Activated CD4-positive, alpha-beta T cell treated with anti-CD3 and anti-CD28 coated beads for 24 hours (primary cell): ENCODE measurements around the gene FOXS1.
"Not testable (repeated sequence)": the region's sequence is repeated elsewhere in the genome, so short reads cannot be mapped to it uniquely, and the experiment has no call there.

Experiments used
- DNase-seq, 2 donors: peaks; one replicate each; pipeline ENCODE4 v3.0.0-alpha.2; 2020; ENCODE audit warnings: low read depth in 2 of 2

The FOXS1 gene

GRCh38 chr20:31839782-31840487, 5.5 kb downstream of the FOXS1 start:
- DNase-seq, result no peak

GRCh38 chr20:31838646-31839292, 6.6 kb downstream of the FOXS1 start:
- DNase-seq, result no peak

- no peak for DNase-seq
These were observed 7.5 kb downstream of the FOXS1 start for GRCh38 chr20:31837896-31838397.

- no peak for DNase-seq
These were observed 8.4 kb downstream of the FOXS1 start for GRCh38 chr20:31836853-31837608.

DNA sequence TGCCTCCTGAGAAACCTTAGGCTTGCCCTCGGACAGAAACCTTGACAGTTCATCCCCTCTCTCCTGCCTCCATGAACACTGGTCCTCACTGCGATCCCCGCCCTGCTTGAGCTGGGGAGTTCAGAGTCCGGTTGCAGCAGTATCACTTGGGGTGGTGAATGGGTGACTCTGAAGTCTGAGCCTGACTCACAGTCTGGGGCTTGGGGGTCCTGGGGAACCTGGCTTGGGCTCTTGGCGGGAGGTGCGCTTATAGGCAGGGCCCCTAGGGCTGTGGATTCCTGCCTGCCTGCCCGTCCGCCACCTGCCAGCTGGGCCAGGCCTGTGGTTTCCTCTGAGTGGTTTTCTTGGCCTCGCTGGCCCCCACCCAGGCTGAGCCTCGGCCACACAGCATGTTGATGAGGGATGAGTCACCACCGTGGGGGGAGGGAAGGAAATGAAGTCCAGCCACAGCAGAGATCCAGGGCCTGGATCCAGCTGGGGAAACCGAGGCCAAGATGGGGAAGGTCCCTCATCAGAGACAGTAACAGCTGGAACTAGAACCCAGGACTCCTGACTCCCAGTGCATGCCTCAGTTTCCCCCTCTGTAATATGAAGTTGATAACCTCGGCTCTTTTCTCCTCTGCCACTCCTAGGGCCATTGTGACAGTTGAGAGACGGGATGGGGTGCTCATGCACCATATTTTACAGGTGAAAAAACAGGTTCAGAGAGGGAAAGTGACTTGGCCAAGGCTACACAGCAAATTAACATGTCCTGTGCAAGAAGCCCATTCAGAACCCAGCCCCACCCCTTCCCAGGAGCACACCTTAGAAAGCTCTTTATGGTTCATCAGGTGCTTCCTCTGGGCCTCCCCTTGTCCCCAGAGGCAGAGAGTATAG, 9.2 kb downstream of the FOXS1 start:
- no peak for DNase-seq

GRCh38 chr20:31835554-31835953, 9.8 kb downstream of the FOXS1 start:
- DNase-seq, result no peak

DNA sequence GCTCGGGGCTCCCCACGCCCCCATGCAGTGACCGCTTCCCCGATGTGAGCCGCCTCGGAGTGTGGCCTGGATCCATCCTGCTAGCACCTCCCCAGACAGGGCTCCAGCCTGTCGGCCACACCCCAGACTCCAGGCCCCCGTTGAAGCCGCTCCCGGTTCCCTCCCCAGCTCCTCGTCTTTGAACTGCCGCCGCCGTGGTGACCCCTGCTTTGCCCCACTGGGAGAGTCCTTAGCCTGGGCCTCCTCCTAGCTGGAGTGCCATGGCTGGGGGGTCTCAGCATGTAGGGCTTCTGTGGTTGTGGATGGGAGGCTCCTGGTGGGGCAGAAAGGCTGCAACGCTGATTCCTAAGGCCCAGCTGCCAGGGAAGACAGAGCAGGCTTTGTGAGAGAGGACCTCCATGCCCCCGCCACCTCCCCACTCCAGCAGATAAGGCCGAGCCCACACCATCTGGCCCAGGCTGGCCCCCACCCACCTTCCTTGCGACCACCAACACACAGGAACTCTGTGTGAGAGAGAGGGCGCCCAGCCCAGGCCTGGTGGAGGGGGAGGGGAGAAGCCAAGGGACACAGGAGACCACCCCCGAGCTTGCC, 11.4 kb downstream of the FOXS1 start:
- DNase-seq, result no peak

DNA sequence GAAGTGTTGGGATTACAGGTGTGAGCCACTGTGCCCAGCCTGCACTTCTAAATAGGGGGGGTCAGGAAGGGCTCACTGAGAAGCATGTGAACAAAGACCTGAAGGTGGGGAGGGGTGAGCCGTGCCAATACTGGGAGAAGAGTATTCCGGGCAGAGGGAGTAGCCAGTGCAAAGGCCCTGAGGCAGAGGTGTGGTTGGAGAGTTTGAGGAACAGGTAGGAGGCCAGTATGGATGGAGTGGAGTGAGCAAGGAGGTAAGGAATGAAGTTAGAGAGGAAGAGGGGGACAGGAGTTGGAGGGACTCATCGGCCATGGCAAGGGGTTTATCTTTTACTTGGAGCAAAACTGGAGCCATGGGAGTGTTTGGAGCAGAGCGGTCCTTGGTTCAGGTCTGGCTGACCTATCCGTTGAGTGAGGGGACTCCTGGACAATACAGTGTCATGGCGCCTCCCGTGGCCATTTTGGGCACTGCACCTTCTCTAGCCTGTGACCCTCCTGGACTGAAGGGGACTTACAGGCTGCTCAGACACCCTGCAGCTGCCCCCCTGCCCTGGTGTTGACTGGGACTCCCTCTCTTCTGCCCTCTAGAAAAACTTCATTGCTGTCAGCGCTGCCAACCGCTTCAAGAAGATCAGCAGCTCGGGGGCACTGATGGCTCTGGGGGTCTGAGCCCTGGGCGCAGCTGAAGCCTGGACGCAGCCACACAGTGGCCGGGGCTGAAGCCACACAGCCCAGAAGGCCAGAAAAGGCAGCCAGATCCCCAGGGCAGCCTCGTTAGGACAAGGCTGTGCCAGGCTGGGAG, 12.1 kb downstream of the FOXS1 start:
- DNase-seq, result peak; percentile 42 to 54

DNA sequence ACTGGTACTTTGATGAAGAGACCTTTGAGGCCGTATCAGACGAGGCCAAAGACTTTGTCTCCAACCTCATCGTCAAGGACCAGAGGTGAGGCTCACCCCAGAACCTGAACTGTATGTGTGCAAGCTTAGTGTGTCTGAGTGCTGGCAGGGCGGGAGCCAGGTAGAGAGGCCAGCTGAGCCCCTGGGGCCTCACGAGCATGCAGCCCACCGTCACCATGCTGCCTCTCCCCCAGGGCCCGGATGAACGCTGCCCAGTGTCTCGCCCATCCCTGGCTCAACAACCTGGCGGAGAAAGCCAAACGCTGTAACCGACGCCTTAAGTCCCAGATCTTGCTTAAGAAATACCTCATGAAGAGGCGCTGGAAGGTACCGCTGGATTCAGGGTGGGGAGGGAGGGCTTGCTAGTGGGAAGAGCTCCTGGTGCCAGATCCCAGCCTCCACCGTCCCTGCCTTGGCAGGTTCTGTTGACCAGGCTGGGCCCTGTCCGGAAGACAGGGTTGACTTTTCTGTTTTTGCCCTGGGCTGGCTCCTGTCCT, 13.6 kb downstream of the FOXS1 start:
- no peak for DNase-seq

DNA sequence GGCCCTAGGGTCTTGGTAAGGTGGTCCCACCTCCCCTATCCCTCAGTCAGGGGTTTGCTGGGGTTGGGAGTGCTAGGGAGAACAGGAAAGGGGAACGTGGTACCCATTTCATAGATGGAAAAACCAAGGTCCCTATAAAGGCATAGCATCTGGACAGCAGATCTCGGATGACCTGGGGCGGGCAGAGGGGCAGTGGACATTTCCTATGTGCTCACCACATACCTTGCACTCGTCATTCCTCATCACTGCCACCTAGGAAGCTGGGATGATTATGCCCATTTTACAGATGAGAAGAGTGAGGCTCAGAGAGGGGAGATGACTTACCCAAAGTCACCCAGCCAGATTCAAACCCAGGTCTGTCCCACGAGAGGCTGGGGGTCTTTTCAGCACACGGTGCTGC, 14.2 kb downstream of the FOXS1 start:
- DNase-seq, result no peak

DNA sequence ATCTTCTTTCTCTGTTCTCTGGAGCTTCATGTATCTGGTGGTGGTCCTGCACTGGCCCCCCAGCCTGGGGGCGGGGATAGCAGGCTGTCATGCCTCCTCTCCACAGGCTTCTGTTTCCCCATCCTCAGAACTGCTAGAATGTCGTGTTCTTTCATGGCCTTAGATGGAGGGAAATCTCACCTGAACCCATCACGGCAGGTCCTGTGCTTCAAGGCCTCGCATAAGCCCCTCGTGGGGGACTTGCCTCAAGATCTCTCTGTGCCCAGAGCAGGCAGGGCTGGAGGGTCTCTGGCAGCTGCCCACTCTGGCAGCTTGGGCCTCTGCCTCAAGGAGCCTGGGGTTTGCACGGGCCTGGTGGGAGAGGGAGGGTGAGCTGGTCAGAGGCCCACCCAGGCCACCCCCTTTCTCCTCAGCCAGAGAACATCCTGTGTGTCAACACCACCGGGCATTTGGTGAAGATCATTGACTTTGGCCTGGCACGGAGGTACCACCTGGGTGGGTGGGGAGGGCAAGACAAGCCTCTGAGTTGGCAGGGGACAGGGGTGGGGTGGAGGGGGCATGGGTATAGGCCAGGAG, 14.9 kb downstream of the FOXS1 start:
- no peak for DNase-seq

- DNase-seq, result no peak
These were observed 15.7 kb downstream of the FOXS1 start for GRCh38 chr20:31829731-31830130.

- not testable (repeated sequence) for DNase-seq
These were observed 17.4 kb downstream of the FOXS1 start for GRCh38 chr20:31828016-31828415.

GRCh38 chr20:31827059-31827458, 18.3 kb downstream of the FOXS1 start:
- DNase-seq, result no peak

GRCh38 chr20:31826074-31826473, 19.3 kb downstream of the FOXS1 start:
- no peak for DNase-seq

DNA sequence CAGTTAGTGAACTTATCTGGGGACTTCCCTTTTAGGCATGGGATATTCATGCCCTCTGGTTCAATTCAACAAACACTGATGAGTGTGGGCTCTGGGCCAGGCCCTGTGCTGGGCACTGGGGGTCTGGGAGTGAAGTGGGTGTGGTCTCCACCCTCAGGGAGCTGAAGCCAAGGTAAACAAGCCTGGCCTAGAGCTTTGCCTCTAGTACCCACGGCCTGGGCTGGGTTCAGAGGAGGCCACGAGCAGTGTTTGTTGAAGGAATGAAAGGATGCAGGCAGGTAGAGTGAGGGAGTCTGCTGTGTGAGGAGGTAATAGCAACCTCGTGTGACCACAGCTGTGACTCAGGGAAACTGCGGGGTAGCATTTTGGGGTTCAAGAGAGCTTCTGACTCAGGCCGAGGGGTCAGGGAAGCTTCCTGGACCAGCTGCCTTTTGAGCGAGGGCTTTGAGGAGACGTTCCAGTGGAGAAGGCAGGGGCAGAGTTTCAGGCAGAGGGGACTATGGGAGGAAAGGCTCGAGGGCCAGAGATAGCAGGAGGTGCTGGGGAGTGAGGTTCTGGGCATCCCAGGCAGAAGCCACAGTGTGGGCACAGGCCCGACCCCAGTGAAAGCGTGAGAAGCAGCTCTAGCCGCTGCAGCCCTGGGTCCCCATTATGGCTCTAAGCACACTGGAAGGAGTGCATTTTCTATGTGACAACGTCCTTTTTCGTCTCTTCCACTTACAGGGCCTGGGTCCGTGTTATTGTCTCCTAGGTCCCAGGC, 20.7 kb downstream of the FOXS1 start:
- no peak for DNase-seq

DNA sequence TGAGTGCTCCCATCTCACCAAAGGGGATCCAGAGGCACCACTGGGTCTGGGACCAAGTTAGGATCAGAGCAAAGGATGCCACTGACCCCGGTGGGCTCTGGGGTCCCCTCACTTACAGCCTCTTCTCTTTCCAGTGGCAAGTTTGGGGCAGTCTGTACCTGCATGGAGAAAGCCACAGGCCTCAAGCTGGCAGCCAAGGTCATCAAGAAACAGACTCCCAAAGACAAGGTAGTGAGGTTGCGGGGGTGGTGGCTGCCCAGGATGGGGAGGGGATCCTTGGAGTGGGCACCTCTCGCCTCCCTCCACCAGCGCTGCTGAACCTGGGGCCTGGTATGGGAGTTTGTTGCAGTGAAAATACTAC, 21.3 kb downstream of the FOXS1 start:
- no peak for DNase-seq

GRCh38 chr20:31823360-31824124, 21.9 kb downstream of the FOXS1 start:
- no peak for DNase-seq
